Ascending aorta (tissue), 2 donors: Measurements from ENCODE around the gene ACTN4. TPM values are rescaled to one million over a fixed set of nuclear protein-coding genes. Genes with fewer than 3 reads are reported as not detected.

Experiments
- DNase-seq, 2 donors: peaks; one replicate each; pipeline ENCODE4 v3.0.0-alpha.2; 2019; ENCODE audit warnings: low spot score in 2 of 2
- H3K27ac ChIP-seq, 2 donors: fragments of 200-600 bp; sonication (generic); one replicate each; pipeline ENCODE4 v1.5.1; 2016 to 2017; ENCODE audit warnings: mild to moderate bottlenecking in 1 of 2
- H3K27me3 ChIP-seq: fragments of 200-600 bp; sonication (generic); one replicate; pipeline ENCODE4 v1.5.1; 2017
- H3K36me3 ChIP-seq, 2 donors: fragments of 200-600 bp; sonication (generic); one replicate each; pipeline ENCODE4 v1.5.1; 2016
- H3K4me1 ChIP-seq, 2 donors: fragments of 200-600 bp; sonication (generic); one replicate each; pipeline ENCODE4 v1.5.1; 2016 to 2017; ENCODE audit warnings: mild to moderate bottlenecking in 1 of 2
- H3K4me3 ChIP-seq, 2 donors: fragments of 200-600 bp; sonication (generic); one replicate each; pipeline ENCODE4 v1.5.1; 2016 to 2017; ENCODE audit warnings: mild to moderate bottlenecking in 1 of 2
- H3K9me3 ChIP-seq, 2 donors: fragments of 200-600 bp; sonication (generic); one replicate each; pipeline ENCODE4 v1.5.1; 2016
- intact Hi-C: fragments of 100-400 bp; cut with DNase I; formaldehyde crosslinking; loops from one replicate; pipeline ENCODE4 v1.15.1; 2023
- total RNA-seq: library from RNA; depleted of rRNA; stranded (reverse); fragments of >200 nt; gene quantifications from one replicate; pipeline ENCODE4 v1.1.0, GENCODE V29; 2016
- TF ChIP-seq, protein P1 (sequence below), 3 experiments: fragments of 200-600 bp in 2 of 3; fragments of 450-650 bp in 1 of 3; sonication (generic) in 2 of 3; IDR thresholded peaks; one replicate each; pipeline ENCODE4 v1.5.1; 2016 to 2019; ENCODE audit warnings: antibody characterized with exemption in 3 of 3, mild to moderate bottlenecking in 1 of 3, moderate library complexity in 1 of 3

The ACTN4 gene
- total RNA-seq, 1 donor from 2014 or later: 1,036 TPM

DNA sequence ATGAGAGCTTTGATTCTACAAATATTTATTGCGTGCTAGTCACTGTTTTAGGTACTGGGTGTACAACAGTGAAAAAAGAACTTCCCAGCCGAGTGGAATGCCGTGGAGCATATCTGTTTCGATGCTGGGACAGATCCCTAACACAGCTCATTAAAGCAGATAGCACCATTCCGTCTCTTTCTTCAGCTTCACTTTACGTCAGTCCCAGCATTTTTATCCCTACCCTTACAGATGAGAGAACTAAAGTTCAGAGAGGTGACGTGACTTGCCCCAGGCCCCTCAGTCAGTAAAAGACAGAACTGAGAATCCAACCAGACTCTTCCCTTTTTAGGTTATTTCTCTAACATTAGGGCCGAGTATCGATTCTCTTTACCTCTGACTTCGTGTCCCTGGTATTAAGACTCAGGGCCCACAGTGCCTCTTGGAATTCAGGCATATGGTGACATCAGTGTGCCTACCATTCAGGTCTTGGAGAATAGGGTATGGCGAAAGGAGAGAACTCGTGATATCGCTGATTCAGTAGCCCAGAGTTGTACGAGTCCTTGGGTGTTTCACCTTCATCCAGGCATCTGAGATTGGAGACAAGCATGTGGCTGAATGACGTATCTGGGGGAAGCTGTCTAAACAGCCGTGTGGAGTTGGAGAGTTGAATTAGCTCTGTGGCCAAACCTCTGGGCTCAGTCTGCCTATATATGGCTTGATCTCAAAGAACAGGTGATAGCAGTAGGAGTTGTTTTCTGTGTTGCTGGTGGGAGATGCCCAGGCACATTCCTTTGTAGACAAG is 27.1 kb downstream of the ACTN4 start:
- TF ChIP-seq, protein P1, sequence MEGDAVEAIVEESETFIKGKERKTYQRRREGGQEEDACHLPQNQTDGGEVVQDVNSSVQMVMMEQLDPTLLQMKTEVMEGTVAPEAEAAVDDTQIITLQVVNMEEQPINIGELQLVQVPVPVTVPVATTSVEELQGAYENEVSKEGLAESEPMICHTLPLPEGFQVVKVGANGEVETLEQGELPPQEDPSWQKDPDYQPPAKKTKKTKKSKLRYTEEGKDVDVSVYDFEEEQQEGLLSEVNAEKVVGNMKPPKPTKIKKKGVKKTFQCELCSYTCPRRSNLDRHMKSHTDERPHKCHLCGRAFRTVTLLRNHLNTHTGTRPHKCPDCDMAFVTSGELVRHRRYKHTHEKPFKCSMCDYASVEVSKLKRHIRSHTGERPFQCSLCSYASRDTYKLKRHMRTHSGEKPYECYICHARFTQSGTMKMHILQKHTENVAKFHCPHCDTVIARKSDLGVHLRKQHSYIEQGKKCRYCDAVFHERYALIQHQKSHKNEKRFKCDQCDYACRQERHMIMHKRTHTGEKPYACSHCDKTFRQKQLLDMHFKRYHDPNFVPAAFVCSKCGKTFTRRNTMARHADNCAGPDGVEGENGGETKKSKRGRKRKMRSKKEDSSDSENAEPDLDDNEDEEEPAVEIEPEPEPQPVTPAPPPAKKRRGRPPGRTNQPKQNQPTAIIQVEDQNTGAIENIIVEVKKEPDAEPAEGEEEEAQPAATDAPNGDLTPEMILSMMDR (IDR thresholded peaks at IDR 0.05): no peak
- DNase-seq: no peak
- no peaks in the 10 kb centered on the region for H3K9me3 ChIP-seq
- H3K4me3 ChIP-seq: peak overlapping the region in 1 of 2 donors; percentile 5
- peaks cover 24 to 85% of the 10 kb centered on the region in 2 donors for H3K4me1 ChIP-seq
- intact Hi-C loops: no loop called here
- H3K36me3 ChIP-seq: no peaks in the 10 kb centered on the region
- H3K27me3 ChIP-seq: no peaks in the 10 kb centered on the region
- peak overlapping the region; percentile 95 to 96 for H3K27ac ChIP-seq

GRCh38 chr19:38675611-38676010 is 28.2 kb downstream of the ACTN4 start:
- DNase-seq: no peak
- H3K4me1 ChIP-seq: peaks cover 15 to 81% of the 10 kb centered on the region in 2 donors
- H3K4me3 ChIP-seq: no peak overlapping the region

GRCh38 chr19:38676023-38676877 is 28.8 kb downstream of the ACTN4 start:
- no peak for DNase-seq
- no peaks in the 10 kb centered on the region for H3K36me3 ChIP-seq
- TF ChIP-seq, protein P1 (IDR thresholded peaks at IDR 0.05): no peak
- peak overlapping the region; percentile 95 to 96 for H3K27ac ChIP-seq
- H3K4me1 ChIP-seq: peaks cover 15 to 84% of the 10 kb centered on the region in 2 donors
- intact Hi-C loops: no loop called here
- H3K27me3 ChIP-seq: no peaks in the 10 kb centered on the region
- H3K9me3 ChIP-seq: no peaks in the 10 kb centered on the region
- no peak overlapping the region for H3K4me3 ChIP-seq

More at GRCh38 chr19:38675611-38676010, 28.2 kb downstream of the ACTN4 start:
- Histone ChIP-seq H3K27me3 (no peaks in the 10 kb centered on the region), H3K36me3 (no peaks in the 10 kb centered on the region), H3K9me3 (no peaks in the 10 kb centered on the region), H3K27ac (peak overlapping the region; percentile 95 to 96)
- intact Hi-C loops: no loop called here
- TF ChIP-seq, protein P1 (IDR thresholded peaks at IDR 0.05): peak in 1 of 3 experiments; percentile 5

GRCh38 chr19:38676878-38677646 is 29.6 kb downstream of the ACTN4 start:
- DNase-seq: no peak
- TF ChIP-seq, protein P1 (IDR thresholded peaks at IDR 0.05): no peak
- intact Hi-C loops: no loop called here
- Histone ChIP-seq H3K4me3 (no peak overlapping the region), H3K36me3 (no peaks in the 10 kb centered on the region), H3K4me1 (peaks cover 15 to 79% of the 10 kb centered on the region in 2 donors), H3K27me3 (no peaks in the 10 kb centered on the region), H3K9me3 (no peaks in the 10 kb centered on the region), H3K27ac (peak overlapping the region; percentile 95 to 96)

DNA sequence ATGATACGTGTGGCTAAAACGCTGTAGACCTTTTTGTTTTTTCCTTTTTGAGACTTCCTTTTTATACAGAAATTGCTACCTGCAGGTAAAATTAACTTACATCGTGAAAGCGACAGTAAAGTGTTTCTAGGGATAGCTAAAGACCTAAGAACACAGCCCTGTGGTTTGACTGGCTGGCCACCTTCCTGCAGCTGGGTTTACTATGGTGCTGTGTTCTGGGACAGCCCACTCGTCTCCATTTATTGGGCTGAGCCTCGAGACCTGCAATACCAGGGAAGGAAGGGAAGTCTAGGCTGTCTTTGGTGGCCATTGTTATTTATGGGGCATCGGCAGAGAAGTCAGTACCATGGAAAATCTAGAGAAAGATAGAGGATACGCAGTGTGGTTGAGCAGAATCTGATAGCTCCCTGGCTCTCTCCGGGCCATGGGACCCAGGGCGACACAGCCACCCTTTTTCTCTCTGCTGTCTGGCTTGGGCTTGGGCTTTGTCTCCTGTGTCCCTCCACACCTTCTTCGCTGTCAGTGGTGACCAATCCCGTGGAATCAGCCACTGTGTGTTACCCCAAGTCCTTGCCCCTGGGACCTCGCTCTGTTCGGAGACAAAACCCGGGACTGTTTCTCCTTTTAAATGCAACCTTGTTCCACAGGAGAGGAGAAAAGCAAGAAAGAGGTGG is 30.9 kb downstream of the ACTN4 start:
- Histone ChIP-seq H3K4me3 (no peak overlapping the region), H3K27ac (peak overlapping the region; percentile 95 to 96), H3K27me3 (no peaks in the 10 kb centered on the region), H3K9me3 (no peaks in the 10 kb centered on the region), H3K36me3 (no peaks in the 10 kb centered on the region), H3K4me1 (peaks cover 22 to 86% of the 10 kb centered on the region in 2 donors)
- DNase-seq: no peak
- TF ChIP-seq, protein P1 (IDR thresholded peaks at IDR 0.05): no peak
- intact Hi-C loops: no loop called here
